Hepatocyte (in vitro differentiated cells): ENCODE data around the gene NUP85.

Source experiments
- EZH2 ChIP-seq: fragments of 200-600 bp; sonication (generic); IDR thresholded peaks from 2 replicates; pipeline ENCODE4 v1.6.1; 2016; ENCODE audit warnings: antibody characterized with exemption, mild to moderate bottlenecking, borderline replicate concordance
- EZH2phosphoT487 ChIP-seq: fragments of 200-600 bp; sonication (generic); IDR thresholded peaks from one replicate; pipeline ENCODE4 v1.6.1; 2018; ENCODE audit warnings: antibody characterized with exemption, mild to moderate bottlenecking, low read depth, moderate library complexity; ENCODE audit not compliant: unreplicated experiment, severe bottlenecking
- TF ChIP-seq, protein P1 (sequence below): fragments of 200-600 bp; sonication (generic); IDR thresholded peaks from 2 replicates; pipeline ENCODE4 v1.5.1; 2016; ENCODE audit warnings: antibody characterized with exemption, mild to moderate bottlenecking; ENCODE audit not compliant: poor library complexity

DNA sequence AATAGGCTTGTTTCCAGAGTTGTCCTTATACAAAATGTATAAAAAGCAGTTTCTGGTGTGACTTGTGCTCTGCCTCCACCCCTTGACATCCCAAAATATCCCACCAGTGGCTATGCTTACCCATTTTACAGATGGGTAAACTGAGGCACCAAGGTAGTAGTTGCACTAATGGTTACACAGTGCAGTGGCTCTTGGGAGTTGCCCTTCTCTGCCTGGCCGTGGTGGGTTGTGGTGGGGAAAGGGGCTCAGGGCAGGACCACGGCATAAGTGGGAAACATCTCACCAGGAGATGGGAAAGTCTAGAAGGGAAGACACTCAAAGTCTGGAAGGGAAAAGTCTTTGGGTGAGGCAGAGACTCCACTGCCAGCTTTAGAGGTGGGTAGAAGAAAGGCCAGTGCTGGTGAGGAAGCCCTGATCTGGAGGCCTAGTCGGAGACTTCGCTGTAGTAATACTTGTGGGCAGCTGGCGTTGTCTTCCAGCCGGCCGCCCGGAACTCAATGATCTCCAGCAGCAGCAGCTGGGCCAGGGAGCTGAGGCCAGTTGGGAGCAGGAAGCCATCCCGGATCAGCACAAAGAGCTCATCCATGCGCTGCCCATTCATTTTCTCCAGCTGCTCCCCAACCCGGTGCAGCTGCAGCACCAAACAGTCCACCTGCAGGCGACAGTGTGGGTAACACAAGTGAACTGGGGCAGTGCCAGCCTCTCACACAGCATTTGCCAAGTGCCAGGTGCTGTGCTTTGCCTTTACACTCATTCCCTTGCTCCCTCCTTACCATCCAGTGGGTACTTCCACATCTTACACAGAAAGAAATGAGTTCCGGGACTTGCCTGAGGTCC lies 61.1 kb downstream of the NUP85 start:
- TF ChIP-seq, protein P1, sequence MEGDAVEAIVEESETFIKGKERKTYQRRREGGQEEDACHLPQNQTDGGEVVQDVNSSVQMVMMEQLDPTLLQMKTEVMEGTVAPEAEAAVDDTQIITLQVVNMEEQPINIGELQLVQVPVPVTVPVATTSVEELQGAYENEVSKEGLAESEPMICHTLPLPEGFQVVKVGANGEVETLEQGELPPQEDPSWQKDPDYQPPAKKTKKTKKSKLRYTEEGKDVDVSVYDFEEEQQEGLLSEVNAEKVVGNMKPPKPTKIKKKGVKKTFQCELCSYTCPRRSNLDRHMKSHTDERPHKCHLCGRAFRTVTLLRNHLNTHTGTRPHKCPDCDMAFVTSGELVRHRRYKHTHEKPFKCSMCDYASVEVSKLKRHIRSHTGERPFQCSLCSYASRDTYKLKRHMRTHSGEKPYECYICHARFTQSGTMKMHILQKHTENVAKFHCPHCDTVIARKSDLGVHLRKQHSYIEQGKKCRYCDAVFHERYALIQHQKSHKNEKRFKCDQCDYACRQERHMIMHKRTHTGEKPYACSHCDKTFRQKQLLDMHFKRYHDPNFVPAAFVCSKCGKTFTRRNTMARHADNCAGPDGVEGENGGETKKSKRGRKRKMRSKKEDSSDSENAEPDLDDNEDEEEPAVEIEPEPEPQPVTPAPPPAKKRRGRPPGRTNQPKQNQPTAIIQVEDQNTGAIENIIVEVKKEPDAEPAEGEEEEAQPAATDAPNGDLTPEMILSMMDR, result no peak
- TF ChIP-seq EZH2phosphoT487 (no peak), EZH2 (no peak)
